ENCODE results near the gene ING4. TPM values are rescaled to one million over a fixed set of nuclear protein-coding genes. Genes with fewer than 3 reads are reported as not detected.

ING4 gene
- polyA plus RNA-seq, 1 of the 3 experiments (the other 2 are of a cell fraction), result 96.5 TPM

GRCh38 chr12:6667559-6668210 lies 4.8 kb upstream of the ING4 start:
- H2AFZ ChIP-seq (ENCODE audit: low read depth), result no peak overlapping the region
- WGBS (ENCODE audit: low lambda C conversion rate), result 98% methylated on average over 8 of the region's 8 CpGs
- H3K4me3 ChIP-seq (ENCODE audit: low read depth in 2 of 2, low read length in 1 of 2), result no peak overlapping the region
- peaks cover 46 to 63% of the 10 kb centered on the region in 2 experiments for H3K36me3 ChIP-seq (replicated peaks in 1 of 2; ENCODE audit: control insufficient read depth in 1 of 2, insufficient read depth in 2 of 2, low read length in 1 of 2)
- H3K9ac ChIP-seq, result no peak overlapping the region
- H3K4me1 ChIP-seq (ENCODE audit: control insufficient read depth in 1 of 2, insufficient read depth in 2 of 2, low read depth in 1 of 2, low read length in 1 of 2), result no peaks in the 10 kb centered on the region
- H3K79me2 ChIP-seq (ENCODE audit: insufficient read depth), result peaks cover 6% of the 10 kb centered on the region
- H3K27me3 ChIP-seq (ENCODE audit: insufficient read depth), result no peaks in the 10 kb centered on the region
- H3K4me2 ChIP-seq, result no peak overlapping the region
- CTCF ChIA-PET, result interaction anchor here (1.0 to 2.0 kb wide), 6 partner anchors 9 to 21 kb away, joined by 3 to 11 read pairs (median 4); partner anchors contain the start of gene ZNF384
- H3K9me3 ChIP-seq, result no peaks in the 10 kb centered on the region
- no peak for DNase-seq
- H3K9me2 ChIP-seq, result no peaks in the 10 kb centered on the region
- POLR2A ChIA-PET, result interaction anchor here (0.7 kb wide), 1 partner anchor 22 kb away, joined by 4 read pairs; the partner anchor contains the start of gene ZNF384
- no peaks in the 10 kb centered on the region for H4K20me1 ChIP-seq (ENCODE audit: insufficient read depth)
- TF ChIP-seq, protein P1, sequence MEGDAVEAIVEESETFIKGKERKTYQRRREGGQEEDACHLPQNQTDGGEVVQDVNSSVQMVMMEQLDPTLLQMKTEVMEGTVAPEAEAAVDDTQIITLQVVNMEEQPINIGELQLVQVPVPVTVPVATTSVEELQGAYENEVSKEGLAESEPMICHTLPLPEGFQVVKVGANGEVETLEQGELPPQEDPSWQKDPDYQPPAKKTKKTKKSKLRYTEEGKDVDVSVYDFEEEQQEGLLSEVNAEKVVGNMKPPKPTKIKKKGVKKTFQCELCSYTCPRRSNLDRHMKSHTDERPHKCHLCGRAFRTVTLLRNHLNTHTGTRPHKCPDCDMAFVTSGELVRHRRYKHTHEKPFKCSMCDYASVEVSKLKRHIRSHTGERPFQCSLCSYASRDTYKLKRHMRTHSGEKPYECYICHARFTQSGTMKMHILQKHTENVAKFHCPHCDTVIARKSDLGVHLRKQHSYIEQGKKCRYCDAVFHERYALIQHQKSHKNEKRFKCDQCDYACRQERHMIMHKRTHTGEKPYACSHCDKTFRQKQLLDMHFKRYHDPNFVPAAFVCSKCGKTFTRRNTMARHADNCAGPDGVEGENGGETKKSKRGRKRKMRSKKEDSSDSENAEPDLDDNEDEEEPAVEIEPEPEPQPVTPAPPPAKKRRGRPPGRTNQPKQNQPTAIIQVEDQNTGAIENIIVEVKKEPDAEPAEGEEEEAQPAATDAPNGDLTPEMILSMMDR (IDR thresholded peaks at IDR 0.05), result 0 out of 2 replicates have a peak, but pooled peaks have one; percentile 29
- TF ChIP-seq, protein P2, sequence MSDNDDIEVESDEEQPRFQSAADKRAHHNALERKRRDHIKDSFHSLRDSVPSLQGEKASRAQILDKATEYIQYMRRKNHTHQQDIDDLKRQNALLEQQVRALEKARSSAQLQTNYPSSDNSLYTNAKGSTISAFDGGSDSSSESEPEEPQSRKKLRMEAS (IDR thresholded peaks at IDR 0.05; ENCODE audit: low read depth), result no peak
- peaks cover 42% of the 10 kb centered on the region for H3F3A ChIP-seq (replicated peaks; ENCODE audit: insufficient read depth)
- H3K27ac ChIP-seq (ENCODE audit: low read depth in 2 of 2, low read length in 1 of 2), result no peak overlapping the region

DNA sequence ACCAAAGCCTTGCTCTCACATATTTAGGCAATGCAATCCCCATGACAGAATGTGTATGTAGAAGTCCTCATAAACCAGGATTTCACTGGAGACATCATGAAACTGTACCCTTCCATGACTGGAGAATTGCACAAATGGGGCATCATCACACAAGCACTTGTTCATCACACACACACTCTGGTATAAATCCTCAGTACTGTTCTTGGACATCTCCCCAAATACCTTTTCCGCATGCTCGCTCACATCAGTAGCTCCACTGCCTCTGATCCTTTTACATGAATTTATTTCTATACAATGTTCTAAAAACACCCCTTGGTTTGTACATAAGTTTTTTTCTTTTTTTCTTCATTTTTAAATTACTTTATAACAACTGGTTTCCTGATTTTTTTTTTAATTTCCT lies 3.3 kb upstream of the ING4 start:
- ChIA-PET CTCF (interaction anchor here (0.9 to 1.5 kb wide), 2 partner anchors 18 to 96 kb away, joined by 3 read pairs; no protein-coding TSS in a partner anchor), POLR2A (interaction anchor here (3.8 kb wide), 1 partner anchor 23 kb away, joined by 16 read pairs; the partner anchor contains the start of gene ZNF384)
- Histone ChIP-seq H3K9ac (no peak overlapping the region), H3K9me2 (no peaks in the 10 kb centered on the region), H3K4me3 (ENCODE audit: low read depth in 2 of 2, low read length in 1 of 2) (no peak overlapping the region), H2AFZ (ENCODE audit: low read depth) (no peak overlapping the region), H4K20me1 (ENCODE audit: insufficient read depth) (no peaks in the 10 kb centered on the region), H3K4me2 (no peak overlapping the region), H3K27ac (ENCODE audit: low read depth in 2 of 2, low read length in 1 of 2) (no peak overlapping the region), H3F3A (replicated peaks; ENCODE audit: insufficient read depth) (peaks cover 39% of the 10 kb centered on the region), H3K79me2 (ENCODE audit: insufficient read depth) (peaks cover 17% of the 10 kb centered on the region), H3K27me3 (ENCODE audit: insufficient read depth) (no peaks in the 10 kb centered on the region), H3K4me1 (ENCODE audit: control insufficient read depth in 1 of 2, insufficient read depth in 2 of 2, low read depth in 1 of 2, low read length in 1 of 2) (peaks cover 4% of the 10 kb centered on the region in 2 experiments; a peak in 3 of 4 replicates), H3K36me3 (replicated peaks in 1 of 2; ENCODE audit: control insufficient read depth in 1 of 2, insufficient read depth in 2 of 2, low read length in 1 of 2) (peaks cover 38 to 48% of the 10 kb centered on the region in 2 experiments), H3K9me3 (no peaks in the 10 kb centered on the region)
- DNase-seq, result no peak
- TF ChIP-seq NFIC (IDR thresholded peaks at IDR 0.05; ENCODE audit: borderline replicate concordance) (no peak), TAF1 (IDR thresholded peaks at IDR 0.05; ENCODE audit: borderline replicate concordance, low read depth, low read length) (no peak), RXRA (IDR thresholded peaks at IDR 0.05; ENCODE audit: borderline replicate concordance, low read depth) (no peak), YY1 (IDR thresholded peaks at IDR 0.05; ENCODE audit: low read depth) (no peak), SMC3 (IDR thresholded peaks at IDR 0.05; ENCODE audit: low read depth, low read length) (no peak), GABPA (IDR thresholded peaks at IDR 0.05; ENCODE audit: low read depth) (no peak), SIN3A (IDR thresholded peaks at IDR 0.05; ENCODE audit: borderline replicate concordance, low read depth, low read length) (no peak), GATA2 (CRISPR knock-in tag; IDR thresholded peaks at IDR 0.05) (no peak), FOXJ3 (CRISPR knock-in tag; IDR thresholded peaks at IDR 0.05) (no peak)
- TF ChIP-seq, protein P2 (IDR thresholded peaks at IDR 0.05; ENCODE audit: low read depth), result no peak
- 100% methylated on average over 2 of the region's 2 CpGs for WGBS (ENCODE audit: low lambda C conversion rate)

Measured in SK-N-SH (cell line).